GM12878 (cell line): Measurements from ENCODE around the gene ZNF367. TPM values are rescaled to one million over a fixed set of nuclear protein-coding genes. Genes with fewer than 3 reads are reported as not detected.

ENCODE experiments used
- BRCA1 ChIP-seq: IDR thresholded peaks from 2 replicates; pipeline ENCODE4 v1.6.1; 2011; ENCODE audit warnings: low read depth, low read length, improper control_type of control experiment
- CEBPZ ChIP-seq: fragments of 150-350 bp; IDR thresholded peaks from 2 replicates; pipeline ENCODE4 v1.6.1; 2016; ENCODE audit warnings: low read depth, low read length
- EED ChIP-seq: sonication (generic); IDR thresholded peaks from 2 replicates; pipeline ENCODE4 v1.6.1; 2016; ENCODE audit warnings: antibody characterized with exemption, low read depth
- FOS ChIP-seq: IDR thresholded peaks from 3 replicates; pipeline ENCODE4 v1.6.1; 2011; ENCODE audit warnings: borderline replicate concordance; ENCODE audit not compliant: insufficient read length; ENCODE audit errors: extremely low read depth
- GATAD2B ChIP-seq: fragments of 450-650 bp; conservative IDR thresholded peaks from 2 replicates; pipeline ENCODE4 v1.6.1; 2017; ENCODE audit warnings: low read depth, mild to moderate bottlenecking, moderate library complexity
- JUND ChIP-seq: IDR thresholded peaks from 2 replicates; pipeline ENCODE4 v1.6.1; 2012; ENCODE audit warnings: low read depth, mild to moderate bottlenecking, low read length, improper control_type of control experiment, moderate library complexity
- MTA3 ChIP-seq: IDR thresholded peaks from 2 replicates; pipeline ENCODE4 v1.6.1; 2012; ENCODE audit warnings: low read length, inconsistent platforms, borderline replicate concordance
- NBN ChIP-seq: fragments of 450-650 bp; IDR thresholded peaks from 2 replicates; pipeline ENCODE4 v1.6.1; 2016
- POLR2A ChIP-seq: IDR thresholded peaks from 2 replicates; pipeline ENCODE4 v1.6.1; 2011; ENCODE audit warnings: low read depth, mild to moderate bottlenecking, low read length
- RELB ChIP-seq: fragments of 450-650 bp; IDR thresholded peaks from 2 replicates; pipeline ENCODE4 v1.6.1; 2017; ENCODE audit warnings: low read depth, mild to moderate bottlenecking, moderate library complexity
- SRF ChIP-seq, 2 experiments: IDR thresholded peaks; 2 replicates each; pipeline ENCODE4 v1.6.1; 2011; ENCODE audit warnings: low read depth in 2 of 2, low read length in 2 of 2, mild to moderate bottlenecking in 1 of 2, moderate library complexity in 1 of 2
- TARDBP ChIP-seq: IDR thresholded peaks from 2 replicates; pipeline ENCODE4 v1.6.1; 2016; ENCODE audit warnings: borderline replicate concordance
- YY1 ChIP-seq: IDR thresholded peaks from 2 replicates; pipeline ENCODE4 v1.6.1; 2011; ENCODE audit warnings: low read depth, mild to moderate bottlenecking, low read length
- ZNF687 ChIP-seq: fragments of 450-650 bp; IDR thresholded peaks from 2 replicates; pipeline ENCODE4 v1.6.1; 2017; ENCODE audit warnings: mild to moderate bottlenecking, moderate library complexity
- polyA plus RNA-seq, 11 experiments: library from polyadenylated mRNA; depleted of rRNA in 4 of 11; unstranded in 6 of 11; stranded (reverse) in 5 of 11; fragments of >200 nt; fragmentation: Nextera tagmentation in 4 of 11; fragmentation: Illumina TruSeq in 1 of 11; extraction: Ambion mirVana in 4 of 11; extraction: Trizol in 1 of 11; gene quantifications; 1 replicate in 1 of 11; 2 replicates in 10 of 11; pipeline versions ENCODE4 v1.2.1 to v1.2.3, GENCODE V29; 2011 to 2016; ENCODE audit warnings: inconsistent platforms in 2 of 11, missing spikeins in 2 of 11, low read depth in 1 of 11
- total RNA-seq, 4 experiments: library from RNA; depleted of rRNA in 3 of 4; stranded (reverse); fragments of >200 nt in 3 of 4; fragmentation: Illumina TruSeq in 1 of 4; extraction: Trizol in 1 of 4; gene quantifications; 2 replicates each; pipeline versions ENCODE4 v1.2.1 to v1.2.3, GENCODE V29; 2013 to 2021

The ZNF367 gene
- total and polyA plus RNA-seq, 10 of the 15 experiments (the other 5 are each of a cell fraction or from before 2014, with no cell fraction given) = 2.9 to 16.3 (median 11.1) TPM

GRCh38 chr9:96420468-96421219, 2.5 kb upstream of the ZNF367 start (continued):
- TF ChIP-seq EED = 0 out of 2 replicates have a peak, but pooled peaks have one; percentile 8
- 0 out of 2 replicates have a peak, but pooled peaks have one; percentile 21 for TF ChIP-seq JUND
- no peak for TF ChIP-seq BRCA1
- TF ChIP-seq POLR2A = no peak
- TF ChIP-seq YY1 = peak; percentile 65; the same call in 1 of the 2 replicates
- TF ChIP-seq FOS = no peak
- peak; percentile 100 for TF ChIP-seq ZNF687
- no peak for TF ChIP-seq CEBPZ
- TF ChIP-seq RELB = peak; percentile 58; the same call in 1 of the 2 replicates
- peak; percentile 43; the same call in 1 of the 2 replicates for TF ChIP-seq NBN
- no peak for TF ChIP-seq TARDBP
- no peak for TF ChIP-seq MTA3
- 0 out of 2 replicates have a peak, but pooled peaks have one; percentile 28 for TF ChIP-seq GATAD2B
- peak in 1 of 2 experiments; percentile 69; a peak in 1 of 4 replicates for TF ChIP-seq SRF (IDR thresholded peaks at IDR 0.05; ENCODE audit: low read depth in 2 of 2, low read length in 2 of 2)
- TF ChIP-seq, all 136 proteins: peak for 26
